T-helper 1 cell treated with Interleukin-12 subunit alpha and Interleukin-12 subunit beta and Interleukin-4 antibody, amounts not matched to agents 30 μg/mL and 1 μg/mL, for 36 hours (primary cell): ENCODE measurements around the gene DNAJB8.

Source experiments
- H3K27ac Mint-ChIP-seq: one replicate; pipeline ENCODE4 v1.8.0; 2021; ENCODE audit warnings: mild to moderate bottlenecking, mixed read lengths
- H3K27me3 Mint-ChIP-seq: one replicate; pipeline ENCODE4 v1.8.0; 2021; ENCODE audit warnings: low read depth, mixed read lengths
- H3K36me3 Mint-ChIP-seq: one replicate; pipeline ENCODE4 v1.8.0; 2021; ENCODE audit warnings: low read depth, mixed read lengths
- H3K4me1 Mint-ChIP-seq: one replicate; pipeline ENCODE4 v1.8.0; 2021; ENCODE audit warnings: low read depth, mixed read lengths
- H3K4me3 Mint-ChIP-seq: one replicate; pipeline ENCODE4 v1.8.0; 2021; ENCODE audit warnings: mild to moderate bottlenecking, moderate library complexity, mixed read lengths
- H3K9me3 Mint-ChIP-seq: one replicate; pipeline ENCODE4 v1.8.0; 2021; ENCODE audit warnings: mixed read lengths

The DNAJB8 gene

DNA sequence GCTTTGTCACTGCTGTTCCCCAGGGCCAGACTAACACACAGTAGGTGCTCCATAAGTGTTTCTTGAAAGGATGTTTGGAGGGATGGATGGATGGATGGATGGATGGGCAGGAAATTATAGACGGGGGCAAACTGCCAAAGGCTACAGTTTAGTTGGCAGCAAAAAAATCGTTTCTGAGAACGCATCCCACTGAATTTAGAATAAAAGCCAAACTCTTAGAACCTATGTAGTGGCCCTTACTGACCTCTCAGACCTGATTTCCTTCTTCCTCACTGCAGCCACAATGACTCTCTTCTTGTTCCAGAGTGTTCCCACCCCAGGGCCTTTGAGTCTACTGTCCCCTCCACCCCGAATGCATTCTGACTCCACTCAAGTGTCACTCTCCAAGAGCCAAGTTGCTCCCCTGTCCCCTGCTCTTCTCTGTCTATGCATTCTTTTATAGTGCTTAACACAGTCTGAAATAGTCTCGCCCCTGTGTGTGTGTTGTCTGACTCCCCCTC, 31.5 kb upstream of the DNAJB8 start:
- H3K9me3 Mint-ChIP-seq: no peaks in the 10 kb centered on the region
- peaks cover 78% of the 10 kb centered on the region for H3K27me3 Mint-ChIP-seq
- H3K4me1 Mint-ChIP-seq: peaks cover 3% of the 10 kb centered on the region
- peak overlapping the region; percentile 57 for H3K4me3 Mint-ChIP-seq
- no peaks in the 10 kb centered on the region for H3K36me3 Mint-ChIP-seq
- H3K27ac Mint-ChIP-seq: no peak overlapping the region

DNA sequence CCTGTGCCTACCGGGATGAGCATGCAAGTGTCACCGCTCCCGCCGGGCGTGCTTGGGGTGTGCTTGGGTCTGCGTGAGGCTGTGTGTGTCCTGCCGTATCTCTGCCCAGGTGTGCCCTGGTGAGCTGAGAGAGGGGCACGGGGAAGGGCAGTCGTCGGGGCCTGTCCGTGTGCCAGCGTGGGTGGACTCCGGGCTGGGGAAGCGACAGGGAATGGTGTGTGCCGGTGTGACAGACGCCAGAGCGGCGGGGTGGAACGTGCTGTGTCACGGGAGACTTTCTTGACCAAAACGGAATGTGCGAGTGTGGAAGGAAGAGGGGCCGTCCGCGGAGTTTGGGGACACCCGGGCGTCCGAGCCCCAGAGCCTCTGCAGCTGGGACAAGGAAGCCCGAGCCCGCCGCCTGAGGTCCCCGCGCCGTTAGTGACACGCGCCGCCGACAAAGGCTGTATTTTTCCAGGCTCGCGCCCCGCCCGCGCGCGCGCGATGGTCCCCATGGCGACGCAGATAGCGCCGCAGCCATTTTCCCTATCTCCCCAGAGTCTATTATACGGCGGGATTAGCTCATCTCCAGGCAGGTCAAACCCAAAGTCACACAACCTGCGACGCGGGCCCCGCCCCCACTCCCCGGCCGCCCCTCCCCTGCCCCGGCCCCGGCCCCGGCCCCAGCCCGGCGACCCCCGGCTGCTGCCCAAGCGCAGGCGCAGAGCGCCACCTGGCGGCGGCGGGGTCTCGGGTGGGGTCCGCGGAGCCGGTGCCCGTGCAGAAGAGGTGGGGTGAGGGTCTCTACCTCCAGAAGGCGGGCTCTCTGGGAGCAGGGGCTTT, 30.8 kb upstream of the DNAJB8 start:
- H3K36me3 Mint-ChIP-seq: no peaks in the 10 kb centered on the region
- H3K27me3 Mint-ChIP-seq: peaks cover 76% of the 10 kb centered on the region

DNA sequence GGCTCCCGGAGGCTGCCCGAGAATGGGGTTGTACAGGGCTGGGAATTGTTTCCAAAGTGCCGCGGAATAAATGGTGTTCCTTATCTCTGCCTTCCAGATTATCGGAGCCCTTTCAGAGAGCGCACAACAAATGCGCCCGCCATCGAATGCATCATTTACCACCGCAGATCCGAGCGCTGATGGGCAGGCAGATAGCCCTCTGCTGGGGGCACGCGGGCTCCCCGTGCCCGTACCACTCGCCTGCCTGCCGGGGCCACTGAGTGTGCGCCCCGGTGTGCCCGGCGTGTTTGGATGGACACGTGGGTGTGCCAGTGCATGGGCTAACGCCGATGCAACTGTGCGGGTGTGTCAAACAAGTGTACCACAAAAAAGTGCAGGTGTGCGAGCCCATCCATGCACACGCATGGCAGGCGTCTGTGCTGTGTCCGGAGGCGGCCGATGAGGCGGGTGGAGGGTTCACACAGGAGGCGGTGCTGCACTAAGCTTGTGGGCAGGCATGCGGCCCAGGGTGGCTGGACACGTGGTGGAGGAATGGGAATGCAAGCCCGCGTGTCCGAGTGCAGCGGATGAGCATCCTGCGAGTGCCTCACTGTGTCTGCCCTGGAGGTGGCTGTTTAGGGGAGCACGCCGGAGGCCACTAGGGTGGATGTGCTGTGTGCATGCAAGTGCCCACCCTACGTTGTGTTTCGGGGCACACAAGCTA, 30.1 kb upstream of the DNAJB8 start:
- H3K27ac Mint-ChIP-seq: no peak overlapping the region
- peaks cover 7% of the 10 kb centered on the region for H3K4me1 Mint-ChIP-seq

More for the DNA sequence above, 30.8 kb upstream of the DNAJB8 start:
- H3K4me3 Mint-ChIP-seq: peak overlapping the region; percentile 57
- H3K9me3 Mint-ChIP-seq: no peaks in the 10 kb centered on the region
- H3K4me1 Mint-ChIP-seq: peaks cover 3% of the 10 kb centered on the region
- peak overlapping the region; percentile 17 for H3K27ac Mint-ChIP-seq

DNA sequence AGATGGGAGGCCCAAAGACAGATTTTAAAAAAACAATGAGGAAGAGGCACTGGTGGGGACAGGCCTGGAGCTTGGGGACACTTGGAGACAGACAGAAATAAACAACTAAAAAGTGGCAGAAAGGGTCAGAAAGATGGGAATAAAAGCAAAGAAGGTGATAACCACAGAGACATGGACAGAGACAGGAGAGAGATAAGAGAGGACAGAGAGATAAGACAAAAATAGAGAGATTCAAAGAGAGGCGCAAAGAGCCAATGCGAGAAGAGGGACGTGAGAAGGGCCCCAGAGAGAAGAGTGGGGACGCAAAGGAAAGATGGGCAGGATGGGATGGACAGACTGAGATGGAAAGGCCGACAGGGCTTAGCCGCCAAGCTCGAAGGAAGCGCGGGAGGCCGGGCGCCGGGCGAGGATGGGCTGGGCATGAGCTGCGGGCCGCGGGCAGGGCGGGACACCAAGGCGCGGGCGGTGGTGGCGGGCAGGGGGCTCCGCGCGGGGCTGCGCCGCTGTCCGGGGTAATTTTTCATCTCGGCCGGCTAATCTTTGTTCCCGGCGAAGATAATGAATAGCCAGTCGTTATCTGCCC, 29.4 kb upstream of the DNAJB8 start:
- Mint-ChIP-seq H3K9me3 (no peaks in the 10 kb centered on the region), H3K27ac (no peak overlapping the region), H3K4me3 (peak overlapping the region; percentile 31), H3K36me3 (no peaks in the 10 kb centered on the region), H3K27me3 (peaks cover 76% of the 10 kb centered on the region), H3K4me1 (peaks cover 7% of the 10 kb centered on the region)

More for the DNA sequence above, 30.1 kb upstream of the DNAJB8 start:
- H3K27me3 Mint-ChIP-seq: peaks cover 74% of the 10 kb centered on the region
- no peaks in the 10 kb centered on the region for H3K36me3 Mint-ChIP-seq
- no peaks in the 10 kb centered on the region for H3K9me3 Mint-ChIP-seq
- peak overlapping the region; percentile 57 for H3K4me3 Mint-ChIP-seq

DNA sequence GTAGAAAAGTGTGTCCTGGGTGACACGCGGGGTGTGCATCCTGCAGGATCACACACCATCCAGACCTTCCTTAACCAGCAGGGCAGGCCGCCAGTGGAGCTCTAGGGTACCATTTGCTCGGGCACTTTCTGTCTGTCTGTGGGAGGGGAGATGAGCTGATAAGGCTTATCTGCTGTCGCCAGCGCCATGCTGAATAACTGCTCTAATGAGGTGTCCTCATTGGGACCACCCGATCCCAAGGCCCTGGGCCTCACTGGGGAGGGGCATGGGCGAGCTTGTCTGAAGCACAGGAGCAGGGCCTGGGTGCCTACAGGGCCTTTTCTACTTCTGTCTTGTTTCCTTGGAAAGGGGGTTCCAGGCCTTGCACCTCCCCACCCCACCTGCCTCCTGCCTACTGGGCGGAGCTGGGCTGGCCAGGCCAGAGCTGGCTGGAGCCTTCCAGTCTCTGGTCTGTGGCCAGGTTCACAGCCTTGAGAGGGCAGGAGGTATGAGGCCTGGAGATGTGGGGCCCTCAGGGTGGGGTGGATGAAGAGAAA, 28.8 kb upstream of the DNAJB8 start:
- H3K27me3 Mint-ChIP-seq: peaks cover 76% of the 10 kb centered on the region

DNA sequence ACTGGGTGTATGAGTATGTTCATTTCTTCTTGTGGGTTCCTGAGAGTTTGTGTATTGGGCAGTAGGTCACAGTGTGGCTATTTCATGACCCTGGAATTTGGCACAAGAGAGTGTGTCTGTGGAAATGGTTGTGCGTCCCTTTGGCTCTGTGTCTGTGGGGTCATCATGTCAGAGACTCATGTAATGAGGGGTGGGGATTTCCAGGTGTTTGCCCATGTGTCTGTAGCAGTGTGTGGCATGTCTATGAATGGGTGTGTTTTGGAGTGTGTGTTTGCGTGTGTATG, 27.6 kb upstream of the DNAJB8 start:
- no peaks in the 10 kb centered on the region for H3K36me3 Mint-ChIP-seq
- peaks cover 7% of the 10 kb centered on the region for H3K4me1 Mint-ChIP-seq
- no peak overlapping the region for H3K4me3 Mint-ChIP-seq
- no peaks in the 10 kb centered on the region for H3K9me3 Mint-ChIP-seq
- peaks cover 78% of the 10 kb centered on the region for H3K27me3 Mint-ChIP-seq
- no peak overlapping the region for H3K27ac Mint-ChIP-seq

More for the DNA sequence above, 28.8 kb upstream of the DNAJB8 start:
- Mint-ChIP-seq H3K27ac (no peak overlapping the region), H3K4me3 (peak overlapping the region; percentile 31), H3K4me1 (peaks cover 7% of the 10 kb centered on the region), H3K9me3 (no peaks in the 10 kb centered on the region), H3K36me3 (no peaks in the 10 kb centered on the region)

DNA sequence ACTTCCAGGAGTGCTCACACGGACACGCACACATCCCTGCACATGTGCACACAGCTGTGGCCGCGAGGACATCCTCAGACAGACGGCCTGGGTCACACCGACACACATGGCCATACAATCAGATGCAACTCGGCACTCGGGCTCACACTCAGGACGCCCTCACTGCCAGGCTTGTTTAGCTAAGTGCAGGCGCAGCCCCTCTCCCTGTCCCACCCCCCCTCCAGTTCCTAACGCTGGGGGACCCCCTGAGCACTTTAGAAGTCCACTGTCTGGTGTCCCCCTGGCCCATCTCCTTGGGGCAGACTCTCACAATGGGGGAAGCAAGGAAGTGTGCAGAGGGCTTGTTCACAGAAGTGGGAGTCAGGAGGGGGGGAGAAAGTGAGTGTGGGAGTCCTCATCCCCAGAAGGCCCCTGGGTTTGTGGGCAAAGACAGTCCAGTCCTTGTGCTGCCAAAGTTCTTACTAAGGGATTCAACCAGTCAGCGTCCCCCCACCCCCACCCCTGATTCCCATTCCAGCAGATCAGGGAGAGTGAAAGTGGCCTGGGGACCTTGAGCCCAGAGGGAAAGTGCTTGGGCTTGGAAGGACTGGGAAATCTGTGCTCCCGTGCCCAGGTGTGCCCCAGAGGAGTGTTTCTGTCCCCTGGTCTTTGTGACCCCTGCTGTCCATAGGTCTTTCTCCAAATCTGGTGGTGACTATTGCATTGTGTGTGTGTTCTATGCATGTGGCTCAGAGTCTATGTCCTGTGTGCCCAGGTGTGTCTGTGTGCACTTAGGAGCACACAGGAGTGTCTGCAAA, 27.1 kb upstream of the DNAJB8 start:
- Mint-ChIP-seq H3K4me3 (no peak overlapping the region), H3K27me3 (peaks cover 77% of the 10 kb centered on the region), H3K9me3 (no peaks in the 10 kb centered on the region), H3K27ac (no peak overlapping the region), H3K4me1 (peaks cover 7% of the 10 kb centered on the region), H3K36me3 (no peaks in the 10 kb centered on the region)

DNA sequence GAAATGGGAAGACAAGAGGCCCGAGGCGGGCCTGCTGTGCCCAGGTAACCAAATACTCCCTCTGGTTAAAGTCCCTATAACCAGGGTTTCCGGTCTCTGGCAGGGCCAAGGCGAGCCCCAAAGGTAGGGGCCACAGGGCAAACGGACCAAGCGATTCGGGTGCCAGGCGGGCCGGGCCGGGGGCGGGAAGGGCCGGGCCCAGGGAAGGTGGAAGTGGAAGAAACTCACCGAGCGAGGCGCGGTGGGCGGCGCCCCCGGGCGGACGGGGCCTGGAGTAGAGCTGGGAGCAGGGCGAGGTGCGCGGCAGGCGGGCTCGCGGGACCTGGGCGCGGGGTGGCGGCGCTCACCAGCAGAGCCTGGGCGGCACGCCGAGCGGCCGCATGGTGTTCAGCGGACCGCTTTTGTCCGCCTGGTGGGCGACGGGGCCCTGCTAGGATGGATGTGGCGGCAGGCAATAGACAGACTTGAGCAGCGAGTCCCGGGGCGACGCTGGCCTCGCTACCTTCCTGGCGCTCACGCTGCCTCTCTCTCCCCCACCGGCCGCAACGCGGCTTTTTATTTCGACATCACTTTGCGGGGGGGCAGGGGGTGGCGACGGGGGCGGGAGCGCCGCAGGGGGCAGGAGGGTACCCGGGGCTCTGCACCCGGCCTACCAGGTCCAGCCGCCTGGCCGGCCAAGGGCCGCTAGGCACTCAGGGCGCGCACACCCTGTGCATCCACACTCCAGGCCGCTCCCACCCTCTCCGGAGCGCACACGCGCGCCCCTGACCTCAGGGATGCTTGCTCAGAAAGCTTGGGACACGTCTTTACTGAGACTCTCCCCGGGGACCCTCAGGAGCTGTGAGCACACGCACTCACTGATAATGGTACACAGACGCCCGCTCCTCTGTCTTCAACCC, 26.2 kb upstream of the DNAJB8 start, which contains the start of gene GATA2:
TSS of gene GATA2 (minus strand) at position 531 of the 899 bp plus-strand sequence. CDS start 6,170 bp downstream, outside the sequence.
- no peak within 1 kb of the TSS for H3K4me3 Mint-ChIP-seq
- no peaks in the 10 kb centered on the region for H3K9me3 Mint-ChIP-seq
- H3K36me3 Mint-ChIP-seq: no peaks in the 10 kb centered on the region
- no peak within 1 kb of the TSS for H3K27ac Mint-ChIP-seq
- peaks cover 9% of the 10 kb centered on the region for H3K4me1 Mint-ChIP-seq
- peaks cover 76% of the 10 kb centered on the region for H3K27me3 Mint-ChIP-seq

DNA sequence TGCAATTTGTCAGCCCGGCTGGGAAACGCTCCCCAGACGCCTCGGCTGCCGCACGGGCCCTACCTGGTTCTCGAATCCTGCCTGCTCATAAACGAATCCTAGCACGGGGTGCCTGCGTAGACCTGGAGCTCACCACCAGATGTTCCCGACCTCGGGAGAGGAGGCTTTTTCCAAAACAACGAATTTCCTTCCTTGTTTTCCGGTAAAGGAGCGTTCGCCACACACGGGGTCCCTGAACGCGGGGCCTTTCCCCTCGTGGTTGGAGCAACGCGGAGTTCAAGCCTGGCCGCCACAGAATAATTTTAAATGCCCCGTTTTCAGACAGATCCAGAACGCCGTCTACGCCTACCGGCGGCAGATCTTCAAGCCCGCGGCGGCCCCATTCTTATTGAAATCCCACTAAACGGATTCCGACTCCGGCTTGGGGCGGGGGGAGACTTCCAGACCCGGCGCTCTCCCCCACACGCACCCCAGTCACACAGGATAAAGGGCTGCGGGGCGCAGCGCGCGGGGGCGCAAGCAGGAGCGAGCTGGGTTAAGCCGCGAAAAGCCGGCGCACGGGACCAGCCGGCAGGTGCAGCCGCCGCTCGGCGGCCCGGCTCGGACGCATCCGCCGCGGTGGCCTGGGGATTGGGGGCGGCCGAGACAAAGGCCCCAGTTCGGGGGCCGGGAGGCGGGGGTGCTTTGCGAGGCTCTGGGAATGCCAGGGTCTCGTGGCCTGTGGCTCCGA, 25.4 kb upstream of the DNAJB8 start:
- Mint-ChIP-seq H3K27me3 (peaks cover 76% of the 10 kb centered on the region), H3K9me3 (no peaks in the 10 kb centered on the region), H3K4me1 (peaks cover 13% of the 10 kb centered on the region), H3K27ac (no peak overlapping the region), H3K4me3 (no peak overlapping the region), H3K36me3 (no peaks in the 10 kb centered on the region)

DNA sequence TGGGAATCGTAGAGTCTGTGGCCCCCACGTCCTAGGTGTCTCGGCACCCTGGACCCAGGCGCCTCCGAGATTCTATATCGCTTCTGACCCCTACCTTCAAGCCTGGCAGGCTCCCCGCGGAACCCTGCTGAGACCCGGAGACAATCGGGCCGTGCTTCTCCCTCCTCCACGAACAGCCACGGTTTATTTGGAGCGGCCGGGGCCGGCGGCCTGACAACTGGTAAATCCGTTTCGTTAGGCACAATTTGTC, 24.9 kb upstream of the DNAJB8 start:
- Mint-ChIP-seq H3K27me3 (peaks cover 76% of the 10 kb centered on the region), H3K9me3 (no peaks in the 10 kb centered on the region), H3K4me1 (peaks cover 14% of the 10 kb centered on the region), H3K27ac (no peak overlapping the region), H3K4me3 (no peak overlapping the region), H3K36me3 (no peaks in the 10 kb centered on the region)

DNA sequence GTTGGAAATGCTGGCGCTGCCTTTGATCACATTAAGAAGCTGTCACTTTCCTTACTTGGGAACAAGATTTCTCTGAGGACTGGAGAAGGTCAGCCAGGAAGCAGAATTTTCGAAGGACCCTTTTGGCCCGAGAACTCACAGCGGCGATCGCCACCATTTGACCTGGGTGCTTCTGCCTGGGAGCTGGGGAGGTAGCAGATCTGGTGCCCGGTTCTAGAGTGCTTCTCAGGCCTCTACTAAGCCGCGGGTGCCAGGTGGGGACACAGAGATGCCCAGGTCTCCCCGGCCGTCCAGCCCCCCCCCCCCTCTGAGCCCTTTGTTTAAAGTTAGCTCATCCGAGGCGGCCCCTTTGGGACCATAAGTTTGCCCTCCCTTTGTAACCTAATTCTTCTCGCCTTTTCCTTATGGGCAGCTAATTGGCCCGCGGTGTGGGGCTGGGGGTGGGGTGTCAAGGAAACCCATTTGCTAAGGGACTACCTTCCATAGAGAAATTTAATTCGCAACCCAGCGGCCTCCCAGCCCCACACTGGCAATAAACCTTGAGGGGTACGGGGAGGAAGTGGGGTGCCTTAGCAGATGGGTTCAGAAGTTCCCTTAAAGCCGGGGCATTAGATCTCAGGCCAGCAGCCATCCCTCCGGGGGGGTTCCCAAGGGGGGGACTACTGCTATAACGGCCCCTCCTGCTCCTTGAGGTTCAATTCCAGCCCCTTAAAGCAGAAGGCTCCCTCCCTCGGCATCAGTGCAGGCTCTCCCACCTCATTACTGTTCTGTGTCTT, 24.4 kb upstream of the DNAJB8 start:
- Mint-ChIP-seq H3K9me3 (no peaks in the 10 kb centered on the region), H3K4me1 (peaks cover 14% of the 10 kb centered on the region), H3K4me3 (no peak overlapping the region), H3K36me3 (peaks cover 1% of the 10 kb centered on the region), H3K27me3 (peaks cover 78% of the 10 kb centered on the region), H3K27ac (no peak overlapping the region)

DNA sequence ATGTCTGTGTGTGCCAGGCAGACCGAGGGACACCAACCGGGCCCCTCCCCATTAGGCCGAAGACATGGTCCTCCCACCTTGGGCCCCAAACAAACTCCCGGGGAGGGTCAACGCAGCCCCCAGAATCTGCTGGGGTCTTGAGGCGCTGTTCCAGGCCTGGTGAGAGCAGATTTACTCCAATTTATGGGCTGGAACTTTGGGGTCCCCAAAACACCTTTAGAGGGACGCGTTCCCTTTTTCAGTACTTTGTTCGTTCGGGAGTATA, 23.9 kb upstream of the DNAJB8 start:
- H3K36me3 Mint-ChIP-seq: peaks cover 1% of the 10 kb centered on the region
- no peaks in the 10 kb centered on the region for H3K9me3 Mint-ChIP-seq
- H3K27me3 Mint-ChIP-seq: peaks cover 78% of the 10 kb centered on the region
- peaks cover 12% of the 10 kb centered on the region for H3K4me1 Mint-ChIP-seq
- H3K4me3 Mint-ChIP-seq: no peak overlapping the region
- H3K27ac Mint-ChIP-seq: no peak overlapping the region
